Epithelial cell of proximal tubule (primary cell): ENCODE results near the gene UBTF. TPM values are rescaled to one million over a fixed set of nuclear protein-coding genes. Genes with fewer than 3 reads are reported as not detected.

ENCODE experiments used
- DNase-seq: peaks from one replicate; pipeline ENCODE4 v3.0.0-alpha.2; 2011; ENCODE audit warnings: low read depth
- H3K4me3 ChIP-seq: 2 replicates; pipeline ENCODE4 v1.5.1; 2011; ENCODE audit warnings: low read depth, mild to moderate bottlenecking, low read length
- CTCF ChIP-seq: conservative IDR thresholded peaks from 2 replicates; pipeline ENCODE4 v1.5.1; 2012; ENCODE audit warnings: low read depth, mild to moderate bottlenecking, low read length
- total RNA-seq: library from RNA; depleted of rRNA; stranded (reverse); fragments of >200 nt; gene quantifications from 2 replicates; pipeline ENCODE4 v1.2.3, GENCODE V29; 2015

UBTF gene
- total RNA-seq, 1 donor from 2014 or later, result 37.5 TPM

DNA sequence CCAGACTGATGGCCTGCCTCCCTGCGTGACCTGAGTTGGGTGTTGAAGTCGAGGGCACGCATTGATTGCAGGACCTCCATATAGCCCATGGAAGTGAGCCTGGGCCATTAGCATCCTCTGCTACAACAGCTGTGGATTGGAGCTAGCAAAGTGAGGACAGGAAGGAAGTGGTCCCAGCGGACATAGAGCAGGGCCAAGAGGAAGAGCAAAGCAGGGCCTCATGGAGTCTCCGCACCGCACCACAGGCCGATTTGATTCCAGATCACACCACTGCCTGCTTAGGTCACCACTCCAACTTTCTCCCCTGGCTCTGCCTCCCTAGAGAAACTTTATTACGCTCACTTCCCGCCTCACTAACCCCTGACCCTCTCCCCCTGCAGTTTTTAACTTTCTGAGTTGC is 10.7 kb upstream of the UBTF start:
- H3K4me3 ChIP-seq, result no peak overlapping the region
- no peak for DNase-seq
- TF ChIP-seq CTCF, result no peak

DNA sequence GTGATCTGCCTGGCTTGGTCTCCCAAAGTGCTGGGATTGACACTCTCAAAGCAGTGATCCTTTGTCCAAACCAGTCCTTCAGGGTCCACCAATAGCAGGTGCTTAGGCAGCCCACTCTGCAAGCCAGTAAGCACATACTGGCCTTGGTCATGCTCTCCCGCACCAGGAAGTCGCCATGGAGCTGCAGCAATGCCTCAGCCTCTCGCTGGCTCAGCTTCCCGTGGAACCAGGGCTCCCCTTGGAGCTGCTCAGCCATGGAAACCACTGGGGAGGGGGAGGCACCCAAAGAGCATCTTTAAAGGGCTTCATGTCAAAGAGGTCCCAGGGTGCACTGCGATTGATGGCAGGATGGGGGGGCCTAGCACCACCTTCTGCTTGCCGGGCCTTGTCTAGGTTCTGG is 9.6 kb upstream of the UBTF start:
- no peak for TF ChIP-seq CTCF

GRCh38 chr17:44223541-44224071 is 4.1 kb upstream of the UBTF start:
- DNase-seq, result peak; percentile 80
- TF ChIP-seq CTCF, result no peak
- H3K4me3 ChIP-seq, result no peak overlapping the region

More for the DNA sequence above, 9.6 kb upstream of the UBTF start:
- no peak for DNase-seq
- no peak overlapping the region for H3K4me3 ChIP-seq

DNA sequence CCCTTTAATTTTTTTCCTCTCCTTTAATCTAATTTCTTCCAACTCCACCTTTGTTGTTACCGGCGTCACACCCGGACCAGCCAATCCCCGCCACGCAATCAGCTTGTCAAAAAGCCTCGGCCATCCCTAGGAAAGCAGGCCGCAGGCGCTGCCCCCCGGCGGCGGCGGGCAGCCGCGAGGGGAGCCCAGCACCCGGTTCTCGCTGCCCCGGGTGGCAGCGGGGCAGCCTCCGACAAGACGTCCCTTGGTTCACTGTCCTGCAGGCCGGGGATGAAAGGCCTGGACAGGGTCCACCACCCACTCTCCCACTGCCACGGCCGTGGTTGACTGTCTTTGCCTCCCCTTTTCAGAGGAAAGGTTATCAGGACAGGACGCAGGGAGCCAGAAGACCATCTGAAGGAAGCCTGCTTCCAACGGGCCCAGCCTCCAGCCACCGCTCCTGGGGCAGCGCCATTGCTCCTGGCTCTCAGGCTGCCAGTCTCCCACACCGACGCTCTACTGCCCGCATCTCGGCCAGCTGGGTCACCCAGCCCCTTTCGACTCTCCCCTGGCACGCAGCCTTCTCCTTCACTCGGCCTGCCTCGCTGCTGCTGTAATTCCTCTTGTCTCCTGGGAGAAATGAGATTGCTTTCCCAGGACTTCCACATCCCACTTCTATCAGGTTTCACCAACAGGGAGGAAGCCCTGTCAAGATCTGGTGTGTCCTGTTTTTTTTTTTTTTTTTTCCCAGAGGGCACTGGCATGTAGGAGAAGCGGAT is 2.8 kb upstream of the UBTF start:
- TF ChIP-seq CTCF, result peak; percentile 38

GRCh38 chr17:44221862-44222111 is 2.3 kb upstream of the UBTF start:
- DNase-seq, result no peak
- peak overlapping the region; percentile 89 for H3K4me3 ChIP-seq
- TF ChIP-seq CTCF, result no peak

More for the DNA sequence above, 2.8 kb upstream of the UBTF start:
- DNase-seq, result no peak
- peak overlapping the region; percentile 89 for H3K4me3 ChIP-seq

DNA sequence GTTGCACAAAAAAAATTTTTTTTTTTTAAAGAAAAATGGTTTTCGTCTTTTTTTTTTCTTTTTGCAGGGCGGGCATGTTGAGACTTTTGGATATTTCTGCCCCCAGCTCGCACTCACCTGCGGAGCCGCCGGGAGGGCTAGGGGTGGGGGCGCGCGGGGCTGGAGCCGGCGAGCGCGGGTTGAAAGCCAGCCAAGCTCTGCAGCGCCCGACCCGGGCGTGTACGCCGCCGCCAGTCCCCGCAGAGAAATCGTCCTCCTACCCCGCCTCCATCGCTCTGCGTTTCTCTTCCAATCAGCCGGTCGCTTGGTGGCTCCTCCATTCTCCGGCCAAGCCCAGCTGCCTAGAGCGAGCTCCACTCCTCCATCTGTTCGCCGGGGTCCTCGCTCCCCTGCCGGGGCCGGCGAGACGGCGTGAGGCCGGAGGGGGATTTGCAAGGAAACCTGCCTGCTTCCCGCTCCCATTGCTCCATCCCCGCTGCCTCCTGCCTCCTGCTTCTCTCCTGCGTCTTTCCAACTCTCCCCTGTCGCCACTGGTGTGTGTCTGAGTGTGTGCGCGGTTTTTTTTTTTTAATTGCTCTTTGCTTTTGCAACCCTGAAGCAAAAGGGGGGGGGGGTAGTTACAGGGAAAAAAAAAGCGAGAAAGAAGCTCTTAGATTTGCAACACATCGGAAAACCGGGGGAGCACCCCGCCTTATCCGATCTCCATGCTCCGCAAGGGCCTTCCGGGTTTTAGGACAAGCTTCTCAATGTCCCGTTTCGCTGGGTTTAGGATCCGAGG is 1.8 kb upstream of the UBTF start:
- no peak for TF ChIP-seq CTCF
- H3K4me3 ChIP-seq, result peak overlapping the region; percentile 89
- no peak for DNase-seq
